ENCODE data around the gene LCORL. TPM values are rescaled to one million over a fixed set of nuclear protein-coding genes. Genes with fewer than 3 reads are reported as not detected.

LCORL gene
- total and polyA plus RNA-seq, 9 donors: 4.5 to 21.8 (median 16.6) TPM

GRCh38 chr4:17823871-17824669 lies 197.5 kb downstream of the LCORL start:
- WGBS, 3 donors: 24 to 33% (median 28%) methylated on average over 1 of the region's 1 CpG
- intact Hi-C loops (cut with DNase I): loop anchor here in 1 of 4 donors (10.0 kb wide), 1 partner anchor 761 kb away; no protein-coding TSS in a partner anchor
- Histone ChIP-seq H3K4me1 (ENCODE audit: insufficient read depth) (no peaks in the 10 kb centered on the region), H3K27me3 (no peaks in the 10 kb centered on the region), H3K9me3 (no peaks in the 10 kb centered on the region), H3K36me3 (no peaks in the 10 kb centered on the region), H3K27ac (no peak overlapping the region), H3K4me3 (no peak overlapping the region)
- no peak for TF ChIP-seq POLR2A (IDR thresholded peaks at IDR 0.05)
- TF ChIP-seq CTCF (IDR thresholded peaks at IDR 0.05): no peak
- TF ChIP-seq EP300 (IDR thresholded peaks at IDR 0.05): no peak
- DNase-seq: no peak

DNA sequence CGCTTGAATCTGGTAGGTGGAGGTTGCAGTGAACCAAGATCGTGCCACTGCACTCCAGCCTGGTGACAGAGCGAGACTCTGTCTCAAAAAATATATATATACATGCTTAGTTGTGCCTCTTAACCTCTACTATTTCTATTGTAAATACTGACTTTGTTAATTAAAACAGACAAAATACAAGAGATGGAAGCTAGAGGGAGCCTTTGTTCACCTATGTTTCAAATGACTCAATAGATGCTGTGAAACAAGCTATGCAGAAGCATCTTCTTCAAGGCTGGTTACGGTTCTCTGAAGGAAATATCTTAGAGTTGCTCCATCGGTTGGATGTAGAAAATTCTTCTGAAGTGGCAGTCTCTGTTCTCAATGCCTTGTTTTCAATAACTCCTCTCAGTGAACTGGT lies 204.5 kb downstream of the LCORL start:
- Histone ChIP-seq H3K9me3 (no peaks in the 10 kb centered on the region), H3K4me1 (ENCODE audit: insufficient read depth) (no peaks in the 10 kb centered on the region), H3K4me3 (no peak overlapping the region), H3K27me3 (no peaks in the 10 kb centered on the region), H3K27ac (no peak overlapping the region), H3K36me3 (no peaks in the 10 kb centered on the region)
- TF ChIP-seq POLR2A (IDR thresholded peaks at IDR 0.05) (no peak), EP300 (IDR thresholded peaks at IDR 0.05) (no peak), CTCF (IDR thresholded peaks at IDR 0.05) (peak in 2 of 3 donors; percentile 47 to 58)
- intact Hi-C loops (cut with DNase I): loop anchor here in 2 of 4 donors (10.0 kb wide), 2 partner anchors 768 to 778 kb away; no protein-coding TSS in a partner anchor
- WGBS, 3 donors: 41 to 47% (median 45%) methylated on average over 5 of the region's 5 CpGs
- no peak for DNase-seq

GRCh38 chr4:17816142-17816541 lies 205.4 kb downstream of the LCORL start:
- Histone ChIP-seq H3K27me3 (no peaks in the 10 kb centered on the region), H3K4me3 (no peak overlapping the region), H3K9me3 (no peaks in the 10 kb centered on the region), H3K27ac (no peak overlapping the region), H3K36me3 (no peaks in the 10 kb centered on the region), H3K4me1 (ENCODE audit: insufficient read depth) (no peaks in the 10 kb centered on the region)
- 95 to 96% (median 96%) methylated on average over 12 of the region's 12 CpGs for WGBS, 3 donors
- no peak for TF ChIP-seq EP300 (IDR thresholded peaks at IDR 0.05)
- TF ChIP-seq CTCF (IDR thresholded peaks at IDR 0.05): no peak
- no peak for TF ChIP-seq POLR2A (IDR thresholded peaks at IDR 0.05)
- DNase-seq: no peak
- intact Hi-C loops (cut with DNase I): loop anchor here in 2 of 4 donors (10.0 kb wide), 2 partner anchors 769 to 779 kb away; no protein-coding TSS in a partner anchor

- TF ChIP-seq POLR2A (IDR thresholded peaks at IDR 0.05) (no peak), CTCF (IDR thresholded peaks at IDR 0.05) (no peak), EP300 (IDR thresholded peaks at IDR 0.05) (no peak)
- Histone ChIP-seq H3K4me1 (ENCODE audit: insufficient read depth) (no peaks in the 10 kb centered on the region), H3K36me3 (no peaks in the 10 kb centered on the region), H3K9me3 (no peaks in the 10 kb centered on the region), H3K27ac (no peak overlapping the region), H3K27me3 (no peaks in the 10 kb centered on the region), H3K4me3 (no peak overlapping the region)
- no peak for DNase-seq
- intact Hi-C loops (cut with DNase I): loop anchor here in 2 of 4 donors (10.0 kb wide), 2 partner anchors 771 to 781 kb away; no protein-coding TSS in a partner anchor
- 79 to 84% (median 82%) methylated on average over 3 of the region's 3 CpGs for WGBS, 3 donors
These were observed 207.4 kb downstream of the LCORL start for GRCh38 chr4:17814140-17814539.
